ENCODE measurements around the gene TTC38.

The TTC38 gene

DNA sequence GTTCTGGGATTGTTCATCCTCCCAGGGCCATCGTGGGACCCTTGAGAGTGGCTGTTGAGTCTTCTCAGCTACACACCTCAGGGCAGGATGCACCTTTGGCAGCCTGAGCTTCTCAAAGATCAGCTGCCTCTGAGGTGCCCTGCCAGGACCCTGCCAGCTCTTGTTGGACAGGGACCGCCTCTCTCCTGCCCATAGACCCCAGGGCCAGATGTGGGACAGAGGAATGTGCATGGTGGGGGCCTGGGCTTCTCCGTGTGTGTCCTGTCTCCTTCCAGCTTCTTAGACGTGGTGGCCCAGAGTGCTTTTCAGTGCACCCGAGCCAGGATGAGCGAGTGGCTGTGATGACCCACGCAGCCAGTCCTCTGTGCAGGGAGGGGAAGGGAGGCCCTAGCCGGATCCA, 61.8 kb downstream of the TTC38 start:
- no peak for DNase-seq

DNA sequence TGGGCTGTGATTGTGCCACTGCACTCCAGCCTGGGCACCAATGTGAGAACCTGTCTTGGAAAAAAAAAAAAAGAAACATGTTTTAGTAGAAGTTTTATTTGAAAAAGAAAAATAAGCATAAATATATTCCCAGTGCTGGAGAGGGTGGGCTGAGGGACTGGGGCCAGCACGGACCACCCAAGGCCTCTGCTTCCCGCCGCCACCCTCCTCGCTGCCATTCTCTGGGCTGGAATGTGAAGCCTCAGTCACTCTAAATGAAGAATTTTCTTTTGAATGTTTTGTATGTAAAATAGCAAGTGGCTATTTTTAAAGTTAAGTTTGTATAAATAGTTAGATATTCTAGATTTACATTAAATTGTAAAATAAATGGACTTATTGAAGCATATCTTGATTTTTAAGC, 62.6 kb downstream of the TTC38 start:
- no peak for DNase-seq

DNA sequence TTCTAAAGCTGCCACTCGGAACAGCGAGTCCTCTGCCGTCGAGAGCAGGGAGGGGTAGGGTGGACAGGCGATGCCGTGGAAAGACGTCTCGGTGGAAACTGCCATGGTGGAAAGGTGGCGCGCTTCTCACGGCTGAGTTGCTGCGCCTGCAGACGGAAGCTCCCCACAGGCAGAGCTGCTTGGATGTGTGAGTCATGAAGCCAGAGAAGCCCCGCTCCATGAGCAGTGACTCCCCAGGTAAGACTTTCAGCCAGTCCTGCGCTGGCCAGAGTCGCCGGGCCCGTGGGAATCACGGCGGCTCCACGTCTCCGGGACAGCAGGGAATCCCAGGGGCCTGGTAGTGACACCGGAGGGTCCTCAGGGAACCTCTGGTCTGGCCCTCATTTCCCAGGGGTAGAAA, 63.7 kb downstream of the TTC38 start:
- no peak for DNase-seq

DNA sequence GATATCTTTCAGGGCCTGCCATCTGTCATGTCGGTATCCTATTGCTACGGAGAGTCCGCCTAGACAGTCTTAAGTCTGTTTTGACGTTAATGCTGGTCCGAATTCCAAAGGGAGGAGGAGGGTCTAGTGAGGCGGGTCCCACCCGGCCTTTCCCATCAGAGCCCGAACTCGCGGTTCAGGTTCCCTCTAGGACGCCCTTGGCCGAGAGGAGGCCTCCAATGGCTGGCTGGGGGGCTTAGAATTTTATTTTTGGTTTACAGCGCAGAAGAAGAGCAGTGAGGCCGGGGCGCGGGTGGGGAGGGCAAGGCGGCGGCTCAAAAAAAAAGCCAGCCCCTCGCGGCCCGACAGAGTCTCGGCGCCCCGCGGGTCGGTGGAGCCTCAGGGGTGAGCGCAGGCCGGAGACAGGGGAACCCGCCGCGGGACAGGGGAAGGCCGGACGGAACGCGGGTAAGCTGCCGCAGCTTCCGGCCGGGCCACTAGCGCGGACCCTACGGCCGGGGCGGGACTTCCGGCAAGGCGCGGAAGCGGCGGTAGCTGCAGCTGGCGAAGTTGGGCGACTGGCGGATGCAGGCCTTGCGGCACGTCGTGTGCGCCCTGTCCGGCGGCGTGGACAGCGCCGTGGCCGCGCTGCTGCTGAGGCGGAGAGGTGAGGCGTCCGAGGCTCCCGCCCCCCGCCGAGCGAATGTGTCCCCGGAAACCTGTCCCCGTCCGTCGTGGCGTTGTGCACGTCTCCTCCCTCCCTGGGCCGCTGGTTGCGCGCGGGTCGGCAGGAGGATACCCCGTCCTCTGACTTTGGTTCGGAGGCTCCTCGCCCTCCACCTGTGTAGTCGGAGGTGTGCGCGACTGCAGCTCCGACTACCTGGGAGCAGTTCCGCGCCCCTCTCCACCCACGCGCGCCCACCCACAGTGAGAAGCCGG, 67.7 kb downstream of the TTC38 start, which contains the start of gene TRMU:
TSS of gene TRMU (plus strand) at position 514 of the 918 bp plus-strand sequence. CDS start at position 565, 51 bp downstream.
- peak; percentile 39 for DNase-seq

DNA sequence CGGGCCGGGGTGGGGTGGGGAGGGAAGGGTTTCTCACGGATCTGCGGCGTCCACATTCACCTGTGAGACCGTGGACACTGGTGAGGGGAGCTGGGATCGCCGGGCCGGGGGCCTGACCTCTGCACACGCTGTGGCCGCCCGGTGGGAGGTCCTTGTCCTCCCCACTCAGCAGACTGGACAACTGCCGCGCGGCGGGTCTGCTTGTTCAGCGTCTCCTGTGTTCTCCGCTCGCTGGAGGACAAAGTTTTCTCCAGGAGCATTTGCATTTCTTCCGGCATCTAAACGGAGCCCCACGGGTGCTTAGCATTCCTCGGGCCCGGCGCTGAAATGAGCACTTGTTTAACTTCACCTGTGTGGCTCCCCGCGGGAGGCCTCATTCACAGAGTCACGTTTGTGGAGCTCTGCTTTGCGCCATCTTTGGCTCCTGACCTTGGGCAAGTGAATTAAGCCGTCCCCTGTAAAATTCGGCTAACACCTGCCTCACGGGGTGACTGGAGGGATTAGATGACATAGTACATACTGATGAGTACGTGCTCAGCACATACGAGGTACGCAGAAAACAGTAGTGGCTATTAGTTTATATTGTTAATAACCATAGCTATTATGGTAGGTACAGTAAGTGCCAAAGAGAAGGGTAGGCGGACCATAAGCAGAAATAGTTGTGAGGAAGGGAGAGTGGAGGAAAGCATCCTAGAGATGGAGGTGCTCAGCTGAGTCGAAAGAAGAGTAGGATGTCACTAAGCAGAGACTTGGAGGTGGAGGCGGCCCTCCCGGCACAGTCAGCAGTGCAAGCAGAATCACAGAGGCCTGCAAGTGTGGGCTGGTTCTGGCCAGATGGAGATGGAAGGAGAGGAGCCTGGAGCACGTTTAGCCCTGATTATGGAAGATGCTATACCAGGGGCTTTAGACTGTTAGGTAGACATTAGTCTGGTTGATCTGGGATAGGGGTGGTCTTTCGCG, 68.6 kb downstream of the TTC38 start:
- no peak for DNase-seq

DNA sequence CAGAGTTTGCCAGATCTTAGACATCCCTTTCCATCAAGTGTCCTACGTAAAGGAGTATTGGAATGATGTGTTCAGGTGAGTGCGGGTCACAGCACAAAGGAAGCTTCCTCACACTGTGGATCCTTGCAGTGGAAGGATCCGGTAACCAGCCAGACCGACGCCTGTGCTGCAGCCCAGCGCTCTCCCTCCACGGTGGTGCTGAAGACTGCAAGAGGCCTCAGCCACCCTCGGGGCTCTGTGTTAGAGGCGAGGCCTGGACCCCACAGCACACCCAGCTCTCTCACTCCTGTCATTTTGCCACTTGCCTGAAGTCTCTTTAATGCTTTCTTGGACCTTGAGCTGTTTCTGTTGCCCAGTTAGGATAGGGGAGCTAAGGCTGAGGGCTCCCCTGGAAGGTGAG, 70.1 kb downstream of the TTC38 start:
- no peak for DNase-seq

DNA sequence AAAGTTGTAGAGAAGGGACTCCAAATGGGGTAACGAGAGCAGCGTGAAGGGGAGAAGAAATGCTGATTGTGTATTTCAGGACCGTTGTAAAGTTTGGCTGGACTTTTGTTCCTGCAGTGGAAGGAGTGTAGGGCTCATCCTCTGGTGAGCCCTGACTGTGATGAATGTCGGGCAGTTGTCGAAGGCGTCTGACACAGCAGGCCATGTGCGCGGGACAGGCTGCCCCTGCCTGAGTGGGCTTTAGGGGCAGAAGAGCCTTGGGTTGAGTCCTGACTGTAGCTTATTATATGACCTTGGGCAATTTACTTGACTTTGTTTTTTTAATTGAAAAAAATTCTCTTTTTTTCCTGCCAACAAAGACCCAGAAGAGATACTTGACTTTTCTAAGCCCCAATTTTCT, 70.8 kb downstream of the TTC38 start:
- DNase-seq, result no peak

DNA sequence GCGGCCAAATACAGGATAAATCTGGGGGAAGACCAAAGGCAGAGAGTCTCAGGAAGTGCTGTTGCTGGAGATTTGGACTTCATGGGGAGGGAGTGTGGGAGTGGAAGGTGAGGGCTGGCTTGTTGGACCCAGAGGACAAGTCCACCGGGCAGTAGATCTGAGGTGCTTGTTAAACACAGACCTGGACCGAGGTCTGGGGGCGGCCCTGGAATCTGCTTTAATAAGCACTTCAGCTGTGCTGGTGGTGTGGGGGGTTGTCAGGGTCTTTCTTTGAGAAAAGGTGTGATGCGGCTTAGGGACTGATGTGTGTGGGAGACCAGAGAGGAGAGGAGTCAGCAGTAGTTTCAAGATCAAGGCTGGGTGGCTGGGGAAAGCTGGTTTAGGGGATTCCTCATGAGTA, 72.1 kb downstream of the TTC38 start:
- no peak for DNase-seq

DNA sequence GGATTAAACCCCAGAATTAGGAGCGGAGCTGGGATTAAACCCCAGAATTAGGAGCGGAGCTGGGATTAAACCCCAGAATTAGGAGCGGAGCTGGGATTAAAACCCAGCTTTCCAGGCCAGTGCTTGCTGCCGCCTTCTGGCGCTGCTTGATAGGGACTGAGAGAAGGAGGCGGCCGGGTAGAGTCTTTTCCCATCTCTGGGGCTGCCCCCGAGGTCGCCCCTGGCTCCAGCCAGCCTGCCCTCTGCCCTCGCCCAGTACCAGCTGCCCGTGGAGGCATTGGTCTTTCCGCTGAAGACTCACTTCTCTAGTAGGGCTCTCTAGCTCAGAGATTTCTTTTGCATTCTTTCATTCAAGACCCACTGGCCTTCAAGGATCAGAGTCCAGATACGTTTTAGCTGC, 72.9 kb downstream of the TTC38 start:
- DNase-seq, result no peak
